DMS53 (cell line): Measurements from ENCODE around the gene OR2H1.

ENCODE experiments used
- DNase-seq: peaks from one replicate; lab custom pipeline; 2025; lab: John Stamatoyannopoulos, UW

Gene OR2H1

GRCh38 chr6:29483735-29484134, 26.8 kb downstream of the OR2H1 start:
- no peak for DNase-seq

- no peak for DNase-seq
Measured at GRCh38 chr6:29486577-29486976, 29.6 kb downstream of the OR2H1 start.

GRCh38 chr6:29487131-29487530, 30.2 kb downstream of the OR2H1 start:
- DNase-seq, result no peak

- no peak for DNase-seq
Measured at GRCh38 chr6:29487660-29488059, 30.7 kb downstream of the OR2H1 start, which contains the start of gene MAS1L. TSS of gene MAS1L (minus strand) at chr6:29487956. CDS start at chr6:29487902, 54 bp downstream.

GRCh38 chr6:29488874-29489273, 31.9 kb downstream of the OR2H1 start:
- DNase-seq, result no peak

- DNase-seq, result no peak
Measured at GRCh38 chr6:29489286-29489685, 32.3 kb downstream of the OR2H1 start.

- DNase-seq, result no peak
Measured at GRCh38 chr6:29490055-29490454, 33.1 kb downstream of the OR2H1 start.

GRCh38 chr6:29490552-29490951, 33.6 kb downstream of the OR2H1 start:
- no peak for DNase-seq

- DNase-seq, result no peak
Measured at GRCh38 chr6:29491574-29491973, 34.6 kb downstream of the OR2H1 start.

GRCh38 chr6:29493261-29493660, 36.3 kb downstream of the OR2H1 start:
- DNase-seq, result no peak

- DNase-seq, result no peak
Measured at GRCh38 chr6:29494131-29494530, 37.2 kb downstream of the OR2H1 start.

- DNase-seq, result no peak
Measured at GRCh38 chr6:29495571-29495970, 38.6 kb downstream of the OR2H1 start.

- DNase-seq, result no peak
Measured at GRCh38 chr6:29496961-29497360, 40.0 kb downstream of the OR2H1 start.

- no peak for DNase-seq
Measured at GRCh38 chr6:29499704-29500103, 42.7 kb downstream of the OR2H1 start.

GRCh38 chr6:29500594-29500993, 43.6 kb downstream of the OR2H1 start:
- no peak for DNase-seq

- no peak for DNase-seq
Measured at GRCh38 chr6:29501106-29501505, 44.2 kb downstream of the OR2H1 start.

- no peak for DNase-seq
Measured at GRCh38 chr6:29502181-29502580, 45.2 kb downstream of the OR2H1 start.

- DNase-seq, result no peak
Measured at GRCh38 chr6:29502597-29502996, 45.6 kb downstream of the OR2H1 start.

- DNase-seq, result no peak
Measured at GRCh38 chr6:29504961-29505360, 48.0 kb downstream of the OR2H1 start.

GRCh38 chr6:29505808-29506207, 48.9 kb downstream of the OR2H1 start:
- no peak for DNase-seq

GRCh38 chr6:29506446-29507067, 49.6 kb downstream of the OR2H1 start:
- no peak for DNase-seq

GRCh38 chr6:29507319-29507718, 50.4 kb downstream of the OR2H1 start:
- DNase-seq, result no peak

- no peak for DNase-seq
Measured at GRCh38 chr6:29509239-29509638, 52.3 kb downstream of the OR2H1 start.

- DNase-seq, result no peak
Measured at GRCh38 chr6:29509711-29510110, 52.8 kb downstream of the OR2H1 start.
